ACC112 (cell line): ENCODE data around the gene HLA-B.
"Not testable (repeated sequence)": the region's sequence is repeated elsewhere in the genome, so short reads cannot be mapped to it uniquely, and the experiment has no call there.

Experiments used
- H2AFZ ChIP-seq: fragments of 200-600 bp; sonication (generic); one replicate; pipeline ENCODE4 v1.6.0; 2017; ENCODE audit warnings: antibody characterized with exemption, low read length; ENCODE audit not compliant: unreplicated experiment
- H3K27ac ChIP-seq: fragments of 200-600 bp; sonication (generic); 2 replicates; pipeline ENCODE4 v1.5.1; 2014; ENCODE audit warnings: low read depth, mild to moderate bottlenecking, antibody characterized with exemption, low read length, moderate library complexity
- H3K27me3 ChIP-seq: fragments of 200-600 bp; sonication (generic); 2 replicates; pipeline ENCODE4 v1.6.1; 2014; ENCODE audit warnings: mild to moderate bottlenecking, antibody characterized with exemption, low read length, moderate library complexity, mixed read lengths; ENCODE audit not compliant: insufficient read depth
- H3K36me3 ChIP-seq: fragments of 200-600 bp; sonication (generic); 2 replicates; pipeline ENCODE4 v1.6.1; 2016; ENCODE audit warnings: mild to moderate bottlenecking, antibody characterized with exemption, low read length, moderate library complexity, mixed read lengths; ENCODE audit not compliant: insufficient read depth
- H3K4me1 ChIP-seq: fragments of 200-600 bp; sonication (generic); one replicate; pipeline ENCODE4 v1.6.1; 2016; ENCODE audit warnings: low read length, mixed read lengths; ENCODE audit not compliant: insufficient read depth, unreplicated experiment, control insufficient read depth
- H3K4me3 ChIP-seq: fragments of 200-600 bp; sonication (generic); 2 replicates; pipeline ENCODE4 v1.5.1; 2014; ENCODE audit warnings: mild to moderate bottlenecking, low read depth, low read length
- H3K79me2 ChIP-seq: fragments of 200-600 bp; sonication (generic); one replicate; pipeline ENCODE4 v1.6.0; 2016; ENCODE audit warnings: low read length; ENCODE audit not compliant: control insufficient read depth, unreplicated experiment, insufficient read depth

HLA-B gene

DNA sequence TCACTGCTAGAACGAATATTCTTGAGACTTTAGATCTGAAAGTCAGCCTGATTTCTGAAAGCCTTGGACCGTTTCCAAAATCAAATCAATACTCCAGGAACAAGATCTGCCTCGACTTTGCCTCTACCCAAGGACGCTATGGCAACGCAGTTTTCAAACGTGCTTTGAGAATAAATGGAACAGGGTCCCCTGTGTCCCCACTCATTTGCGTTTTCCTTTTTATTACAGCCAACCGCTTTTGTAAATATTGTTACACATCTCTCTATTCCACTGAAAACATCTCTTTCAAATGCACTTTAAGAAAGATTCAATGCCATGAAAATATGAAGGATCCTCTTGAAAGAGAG, 40.1 kb upstream of the HLA-B start:
- peaks cover 15% of the 10 kb centered on the region for H3K79me2 ChIP-seq
- peak overlapping the region; percentile 67 for H3K4me3 ChIP-seq
- H3K27ac ChIP-seq, H3K36me3 ChIP-seq, H3K27me3 ChIP-seq: not testable (repeated sequence)
- H3K4me1 ChIP-seq, result peaks cover 20% of the 10 kb centered on the region
- peak overlapping the region; percentile 15 for H2AFZ ChIP-seq

DNA sequence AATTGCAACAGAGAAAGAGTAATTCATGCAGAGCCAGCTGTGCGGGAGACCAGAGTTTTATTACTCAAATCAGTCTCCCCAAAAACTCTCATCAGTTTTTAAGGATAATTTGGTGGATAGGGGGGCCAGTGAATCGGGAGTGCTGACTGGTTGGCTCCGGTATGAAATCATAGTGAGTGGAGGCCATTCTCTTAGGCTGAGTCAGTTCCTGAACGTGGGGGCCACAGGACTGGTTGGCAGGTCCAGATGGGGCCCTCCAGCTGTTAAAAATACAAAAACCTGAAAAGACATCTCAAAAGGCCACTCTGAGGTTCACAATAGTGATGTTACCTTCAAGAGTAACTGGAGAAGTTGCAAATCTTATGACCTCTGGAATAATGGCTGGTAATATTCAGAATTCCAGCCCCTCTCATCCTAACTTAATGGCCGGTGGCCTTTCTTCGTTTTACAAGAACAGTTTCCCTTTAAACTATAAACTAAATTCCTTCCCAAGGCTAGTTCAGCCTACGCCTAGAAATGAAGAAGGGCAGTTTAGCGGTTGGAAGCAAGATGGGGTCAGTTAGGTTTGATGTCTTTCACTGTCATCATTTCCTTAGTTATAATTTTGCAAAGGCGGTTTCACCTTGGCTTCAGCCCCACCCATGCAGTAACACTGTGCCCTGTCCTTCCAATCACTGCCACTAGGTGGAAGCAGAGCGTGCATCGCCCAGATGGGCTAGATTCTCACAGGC, 39.6 kb upstream of the HLA-B start:
- peak overlapping the region; percentile 41 for H3K27ac ChIP-seq
- H3K27me3 ChIP-seq, result no peaks in the 10 kb centered on the region
- H3K36me3 ChIP-seq, result no peaks in the 10 kb centered on the region
- no peak overlapping the region for H2AFZ ChIP-seq
- peaks cover 9% of the 10 kb centered on the region for H3K79me2 ChIP-seq
- H3K4me1 ChIP-seq, result peaks cover 15% of the 10 kb centered on the region
- H3K4me3 ChIP-seq, result peak overlapping the region; percentile 67

DNA sequence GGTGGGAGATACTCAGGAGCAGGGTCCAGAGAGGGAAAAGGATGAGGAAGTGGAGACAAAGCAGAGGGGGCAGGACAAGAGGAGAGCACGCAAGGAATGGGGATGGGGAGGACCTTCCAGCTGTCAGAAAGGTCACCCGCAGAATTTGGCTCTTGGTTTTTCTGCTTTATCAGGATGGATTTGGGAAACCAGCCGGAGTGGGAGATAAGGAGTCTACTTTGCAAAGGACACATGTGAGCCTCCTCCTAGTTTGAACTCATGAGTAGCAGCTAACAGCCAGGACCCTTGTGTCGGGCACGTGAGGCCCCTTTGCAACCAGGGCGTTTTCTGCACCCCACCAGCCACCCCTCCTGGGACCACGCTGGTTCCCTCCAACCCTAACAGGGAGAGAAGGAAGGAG, 38.9 kb upstream of the HLA-B start:
- H3K4me1 ChIP-seq, result peaks cover 14% of the 10 kb centered on the region
- no peak overlapping the region for H2AFZ ChIP-seq
- no peaks in the 10 kb centered on the region for H3K36me3 ChIP-seq

DNA sequence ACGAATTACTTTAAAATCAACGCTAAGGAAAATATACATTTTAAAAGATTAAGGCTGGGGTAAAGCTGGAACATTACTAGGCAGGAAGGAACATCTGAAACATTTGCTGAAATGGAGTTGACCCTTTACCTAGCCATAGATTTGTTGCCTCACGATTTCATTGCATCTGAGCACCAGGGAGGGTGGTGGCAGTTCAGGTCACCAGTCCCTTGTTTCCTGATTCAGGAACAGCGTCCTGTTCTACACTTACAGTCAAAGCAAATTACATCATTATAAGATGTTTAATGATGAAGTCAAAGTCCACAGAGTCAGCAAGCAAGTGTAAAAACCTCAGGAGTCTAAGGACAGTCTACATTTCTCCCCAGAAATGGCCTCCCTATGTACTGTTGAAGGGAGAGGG, 37.4 kb upstream of the HLA-B start:
- no peak overlapping the region for H2AFZ ChIP-seq
- H3K27me3 ChIP-seq, result no peaks in the 10 kb centered on the region
- no peak overlapping the region for H3K4me3 ChIP-seq
- no peaks in the 10 kb centered on the region for H3K79me2 ChIP-seq
- H3K27ac ChIP-seq, result no peak overlapping the region
- H3K4me1 ChIP-seq, result peaks cover 14% of the 10 kb centered on the region
- no peaks in the 10 kb centered on the region for H3K36me3 ChIP-seq

More for the DNA sequence above, 38.9 kb upstream of the HLA-B start:
- Histone ChIP-seq H3K4me3 (no peak overlapping the region), H3K79me2 (peaks cover 3% of the 10 kb centered on the region), H3K27ac (no peak overlapping the region), H3K27me3 (no peaks in the 10 kb centered on the region)

DNA sequence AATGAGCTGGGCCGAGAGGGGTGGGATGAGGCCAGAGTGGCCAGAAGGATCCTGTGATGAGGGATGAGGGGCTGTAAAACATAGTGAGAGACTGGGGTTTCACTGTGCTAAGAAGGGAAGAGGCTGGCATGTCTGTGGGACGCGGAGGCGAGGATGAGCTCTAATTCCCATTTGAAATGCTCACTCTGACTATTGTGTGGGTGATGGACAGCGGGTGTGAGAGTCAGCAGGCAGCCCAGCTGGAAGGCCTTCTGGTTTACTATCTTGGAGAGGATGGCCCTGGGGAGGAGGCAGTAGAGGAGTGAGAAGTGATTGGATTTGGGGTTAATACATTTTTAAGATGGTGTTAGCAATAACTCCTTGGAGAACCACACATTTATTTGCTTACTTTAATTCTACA, 37.0 kb upstream of the HLA-B start:
- no peak overlapping the region for H3K4me3 ChIP-seq
- H3K36me3 ChIP-seq, result no peaks in the 10 kb centered on the region
- H3K27me3 ChIP-seq, result no peaks in the 10 kb centered on the region
- H3K4me1 ChIP-seq, result peaks cover 14% of the 10 kb centered on the region
- H3K27ac ChIP-seq, result no peak overlapping the region
- H2AFZ ChIP-seq, result no peak overlapping the region
- H3K79me2 ChIP-seq, result no peaks in the 10 kb centered on the region

DNA sequence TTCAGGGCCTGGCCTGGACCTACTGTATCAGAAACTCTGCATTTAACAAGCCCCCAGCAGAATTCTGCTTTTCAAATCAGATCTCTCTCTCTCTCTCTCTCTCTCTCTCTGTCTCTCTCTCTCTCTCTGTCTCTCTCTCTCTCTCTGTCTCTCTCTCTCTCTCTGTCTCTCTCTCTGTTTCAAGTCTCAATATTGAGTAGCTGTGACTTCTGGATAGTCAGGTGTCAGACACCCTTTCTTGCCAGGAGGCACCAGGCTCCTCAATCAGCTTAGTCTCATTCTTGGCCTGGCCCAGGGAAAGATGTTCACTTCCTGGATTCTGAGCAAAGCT, 32.8 kb upstream of the HLA-B start:
- not testable (repeated sequence) for H3K27ac ChIP-seq, H3K4me3 ChIP-seq, H3K4me1 ChIP-seq, H2AFZ ChIP-seq, H3K79me2 ChIP-seq, H3K36me3 ChIP-seq, H3K27me3 ChIP-seq

DNA sequence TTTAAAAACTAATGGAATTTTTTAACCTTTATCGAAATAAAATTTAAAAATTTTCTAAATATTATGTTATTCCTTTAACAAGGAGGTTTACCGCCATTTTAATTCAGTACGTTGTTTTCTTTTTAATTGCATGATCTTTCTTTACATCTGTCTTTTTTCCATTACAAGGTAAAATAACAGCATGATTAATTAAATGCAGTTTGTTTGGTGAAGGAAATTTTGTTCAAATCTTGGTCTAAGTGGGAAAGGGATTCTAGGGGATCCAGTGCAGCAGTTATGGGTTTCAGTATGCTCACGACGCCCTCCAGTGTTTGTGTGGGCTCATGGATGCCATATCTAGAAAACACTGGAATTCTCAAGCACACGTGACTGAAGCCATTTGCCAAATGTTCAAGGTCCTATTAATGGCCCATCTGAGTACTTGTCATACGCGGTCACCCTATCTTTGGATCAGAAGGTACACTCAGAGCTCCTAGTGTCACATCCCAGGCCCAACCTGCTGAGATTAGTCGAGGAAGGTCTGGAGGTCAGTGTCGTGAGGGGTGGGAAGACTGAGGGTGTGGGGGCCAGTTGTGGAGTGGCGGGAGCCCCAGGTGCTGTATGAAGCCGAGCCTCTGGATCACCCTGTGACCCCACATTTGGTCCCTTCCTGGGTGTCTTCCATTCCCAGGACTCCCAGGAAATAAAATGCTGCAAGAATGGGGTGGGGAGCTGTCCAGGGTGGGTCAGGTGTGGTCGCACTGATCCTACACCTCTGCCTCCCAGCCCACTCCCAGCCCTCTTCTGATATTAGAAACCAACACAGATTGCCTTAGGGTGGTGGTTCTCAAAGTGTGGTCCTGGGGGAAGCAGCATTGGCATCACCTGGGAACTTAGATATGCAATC, 32.2 kb upstream of the HLA-B start:
- H3K79me2 ChIP-seq, H3K4me1 ChIP-seq, H3K36me3 ChIP-seq, H2AFZ ChIP-seq, H3K27me3 ChIP-seq, H3K4me3 ChIP-seq, H3K27ac ChIP-seq: not testable (repeated sequence)

DNA sequence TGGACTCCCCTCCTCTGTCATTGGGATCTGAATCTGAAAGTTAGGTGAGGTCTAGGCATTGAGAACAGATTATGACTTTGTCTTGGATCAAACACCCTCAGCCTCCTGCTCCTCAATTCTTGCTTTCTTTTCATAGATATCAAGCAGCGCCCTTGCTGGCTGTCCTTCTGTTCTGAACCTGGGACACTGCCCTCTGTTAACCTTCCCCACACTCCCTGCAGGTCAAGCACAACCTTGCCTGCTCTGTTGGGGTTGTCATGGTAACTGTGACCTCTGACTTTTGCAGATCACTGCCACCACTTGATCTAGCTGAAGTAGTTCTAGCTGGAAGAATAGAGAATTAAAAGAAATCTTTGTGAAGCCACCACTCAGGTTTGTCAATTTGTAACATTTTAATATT, 30.0 kb upstream of the HLA-B start:
- H2AFZ ChIP-seq, result no peak overlapping the region
- no peaks in the 10 kb centered on the region for H3K79me2 ChIP-seq
- H3K36me3 ChIP-seq, result no peaks in the 10 kb centered on the region
- no peaks in the 10 kb centered on the region for H3K4me1 ChIP-seq
- no peak overlapping the region for H3K27ac ChIP-seq
- H3K4me3 ChIP-seq, result no peak overlapping the region
- H3K27me3 ChIP-seq, result no peaks in the 10 kb centered on the region

DNA sequence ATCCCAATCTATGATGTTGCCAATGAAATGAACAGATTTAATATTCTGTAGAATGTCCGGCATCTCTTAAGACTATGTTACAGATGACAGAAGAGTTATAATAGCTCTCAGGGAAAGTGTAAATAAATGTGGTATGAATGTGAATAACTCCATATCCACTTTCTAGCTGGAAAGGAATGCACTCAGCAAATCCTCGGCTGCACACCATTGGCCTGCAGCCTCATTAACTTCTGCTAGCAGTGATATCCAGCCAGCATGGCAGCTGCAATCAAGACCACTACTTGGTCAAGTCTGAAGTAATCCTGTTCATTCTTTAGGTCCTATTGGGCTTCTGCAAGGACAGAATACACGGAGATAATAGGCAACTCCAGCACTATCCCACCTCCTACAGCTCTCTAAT, 29.1 kb upstream of the HLA-B start:
- H3K27me3 ChIP-seq, result no peaks in the 10 kb centered on the region
- no peaks in the 10 kb centered on the region for H3K36me3 ChIP-seq
- no peaks in the 10 kb centered on the region for H3K4me1 ChIP-seq
- no peak overlapping the region for H3K4me3 ChIP-seq
- H3K27ac ChIP-seq, result no peak overlapping the region
- H2AFZ ChIP-seq, result no peak overlapping the region
- no peaks in the 10 kb centered on the region for H3K79me2 ChIP-seq

DNA sequence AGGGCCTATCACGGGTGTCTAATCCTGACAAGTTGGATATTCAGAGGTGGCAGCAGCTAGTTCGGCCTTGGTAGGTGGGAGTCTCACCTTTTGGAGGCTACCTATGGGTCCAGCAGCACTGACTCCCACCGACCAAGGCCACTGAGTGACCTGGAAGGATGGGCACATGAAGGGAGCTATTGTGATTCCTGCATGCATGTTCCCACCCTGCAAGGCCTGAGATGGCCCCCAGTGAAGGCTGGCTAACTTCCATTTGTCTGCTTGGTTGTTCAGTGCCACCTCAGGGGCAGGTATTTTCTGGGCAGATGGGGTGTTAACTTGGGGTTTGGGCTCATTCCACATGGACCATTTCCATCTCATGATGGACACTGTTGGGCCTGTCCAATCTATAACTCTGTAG, 28.1 kb upstream of the HLA-B start:
- H2AFZ ChIP-seq, result no peak overlapping the region
- H3K4me3 ChIP-seq, result no peak overlapping the region
- H3K27ac ChIP-seq, result no peak overlapping the region

DNA sequence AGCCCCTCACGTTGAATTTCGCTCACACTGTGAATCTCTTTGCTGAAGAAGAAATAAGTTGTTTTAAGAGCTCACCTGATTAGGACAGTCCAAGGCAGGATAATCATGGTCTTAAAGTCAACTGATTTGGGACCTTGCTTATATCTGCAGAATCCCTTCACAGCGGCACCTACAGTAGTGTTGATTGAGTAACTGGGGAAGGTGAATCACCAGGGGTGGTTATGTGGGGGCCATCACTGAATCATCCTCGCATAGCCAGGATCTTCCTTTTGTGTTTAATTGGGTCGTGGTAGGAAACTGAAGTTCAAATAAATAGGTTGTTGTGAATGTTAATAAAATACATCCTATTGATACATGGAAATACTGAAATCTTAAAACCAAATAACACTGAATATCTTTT, 26.2 kb upstream of the HLA-B start:
- no peaks in the 10 kb centered on the region for H3K36me3 ChIP-seq
- H3K27me3 ChIP-seq, result peaks cover 16% of the 10 kb centered on the region
- H3K4me3 ChIP-seq, result no peak overlapping the region
- H3K79me2 ChIP-seq, result no peaks in the 10 kb centered on the region
- no peaks in the 10 kb centered on the region for H3K4me1 ChIP-seq
- no peak overlapping the region for H3K27ac ChIP-seq
- no peak overlapping the region for H2AFZ ChIP-seq

More for the DNA sequence above, 28.1 kb upstream of the HLA-B start:
- Histone ChIP-seq H3K36me3 (no peaks in the 10 kb centered on the region), H3K27me3 (0 out of 2 replicates have a peak, but pooled peaks cover under 1% of the 10 kb centered on the region), H3K79me2 (no peaks in the 10 kb centered on the region), H3K4me1 (no peaks in the 10 kb centered on the region)
